Activated CD4-positive, alpha-beta T cell treated with anti-CD3 and anti-CD28 coated beads, Interleukin-2, amount 50 U/mL, for 48 hours (primary cell): Measurements from ENCODE around the gene ITGA11.

Experiments used
- DNase-seq, 2 experiments: peaks; one replicate each; pipeline ENCODE4 v3.0.0-alpha.2; 2020

Gene ITGA11

GRCh38 chr15:68307131-68307928, 124.6 kb downstream of the ITGA11 start:
- DNase-seq, result peak in 1 of 2 experiments; percentile 2

DNA sequence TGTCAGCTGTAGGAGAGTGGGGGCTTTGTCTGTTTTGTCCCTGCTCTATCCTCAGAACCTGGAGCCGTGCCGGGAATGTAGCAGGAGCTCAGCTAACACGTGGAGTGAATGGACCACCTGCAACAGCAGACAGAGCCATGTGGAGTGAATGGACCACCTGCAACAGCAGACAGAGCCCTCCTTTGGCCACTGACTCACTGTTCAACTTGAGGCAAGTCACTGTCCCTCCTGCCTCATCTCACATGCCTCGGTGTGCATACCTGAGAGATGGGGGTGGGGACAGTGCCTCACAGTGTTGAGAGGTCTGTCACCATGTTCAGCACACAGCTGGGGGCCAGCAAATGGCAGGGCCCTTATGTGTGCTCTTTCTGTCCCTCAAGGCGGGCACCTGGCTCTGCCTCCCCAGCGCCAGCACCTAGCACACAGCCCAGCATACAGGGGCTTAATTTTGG, 126.5 kb downstream of the ITGA11 start:
- no peak for DNase-seq

- no peak for DNase-seq
These were observed 127.2 kb downstream of the ITGA11 start for GRCh38 chr15:68304589-68305337.

- DNase-seq, result no peak
These were observed 128.2 kb downstream of the ITGA11 start for GRCh38 chr15:68303560-68304436.

DNA sequence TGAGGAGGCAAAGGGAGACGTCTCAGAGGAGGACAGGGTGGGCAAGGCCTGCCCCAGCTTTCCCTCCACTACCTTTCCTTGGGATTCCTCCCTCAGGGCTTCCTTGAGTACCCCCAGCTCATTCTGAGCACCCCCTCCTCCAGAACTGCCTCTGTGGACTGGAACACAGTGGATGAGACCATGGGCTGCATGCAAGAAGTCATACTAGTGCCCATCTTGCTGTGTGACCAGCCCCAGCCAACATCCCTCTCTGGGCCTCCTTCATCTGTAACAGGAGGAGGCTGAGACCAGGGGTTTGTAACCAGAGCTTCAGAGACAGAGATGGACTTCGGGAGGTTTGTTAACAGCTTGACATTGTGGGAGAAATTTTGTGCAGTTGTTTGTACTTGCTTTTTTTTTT, 128.8 kb downstream of the ITGA11 start:
- no peak for DNase-seq

DNA sequence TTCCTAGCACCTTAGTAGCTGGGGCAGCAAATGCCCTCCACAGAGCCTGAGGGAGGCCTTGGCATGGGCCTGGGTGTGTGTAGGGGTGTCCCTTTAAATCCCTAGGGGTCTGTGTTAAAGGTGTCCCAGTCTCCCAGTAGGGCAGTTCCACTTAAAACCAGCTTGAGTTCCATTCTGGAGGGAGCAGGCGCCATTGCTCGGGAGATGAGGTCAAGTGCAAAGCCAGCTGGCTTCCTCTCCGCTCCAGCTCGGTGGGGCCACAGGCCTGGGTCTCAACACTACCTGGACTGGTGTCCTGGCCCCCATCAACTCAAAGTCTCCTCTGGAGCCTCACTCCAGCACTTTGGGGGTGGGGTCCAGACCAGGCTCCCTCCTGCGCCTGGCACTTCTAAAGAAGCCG, 129.2 kb downstream of the ITGA11 start:
- DNase-seq, result no peak

- DNase-seq, result no peak
These were observed 130.7 kb downstream of the ITGA11 start for GRCh38 chr15:68301301-68301700.

DNA sequence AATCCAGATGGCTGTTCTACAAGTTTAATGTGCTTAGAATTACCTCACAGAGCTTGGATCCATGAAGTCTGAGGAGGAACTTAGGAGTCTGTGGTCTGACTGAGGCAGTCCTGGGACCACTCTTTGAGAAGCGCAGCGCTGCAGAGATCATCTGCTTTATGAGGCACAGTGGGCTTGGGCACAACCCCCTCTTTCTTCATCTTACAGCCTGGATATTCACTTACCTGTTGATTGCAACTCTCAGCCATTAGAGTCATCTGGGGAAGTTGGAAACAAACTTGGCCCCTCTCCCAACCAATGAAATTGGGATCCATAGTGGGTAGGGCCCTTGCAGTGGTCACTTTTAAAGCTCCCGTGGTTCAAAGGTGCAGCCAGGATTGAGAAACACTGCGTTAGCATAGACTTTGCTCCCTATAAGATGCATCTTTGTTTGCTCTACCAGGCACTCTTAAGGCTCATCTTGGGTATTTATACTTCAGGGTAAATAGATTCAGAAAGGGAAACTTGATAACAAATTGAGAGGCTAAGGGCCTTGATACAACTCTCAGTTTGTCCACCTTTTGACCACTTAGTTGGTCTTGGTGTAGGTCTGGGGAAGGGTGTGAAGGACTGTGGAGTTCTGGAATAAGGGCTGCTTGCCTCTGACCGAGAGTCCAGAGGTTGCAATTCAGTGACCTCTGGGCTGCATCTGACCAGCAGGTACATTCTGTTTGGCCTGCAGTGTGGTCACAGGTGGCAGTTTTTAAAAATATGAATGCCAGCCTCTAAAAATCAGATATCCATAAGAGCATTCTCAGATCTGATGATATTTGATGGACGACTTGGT, 131.6 kb downstream of the ITGA11 start:
- no peak for DNase-seq

- no peak for DNase-seq
These were observed 132.5 kb downstream of the ITGA11 start for GRCh38 chr15:68299436-68299835.

GRCh38 chr15:68298882-68299381, 133.0 kb downstream of the ITGA11 start:
- no peak for DNase-seq

DNA sequence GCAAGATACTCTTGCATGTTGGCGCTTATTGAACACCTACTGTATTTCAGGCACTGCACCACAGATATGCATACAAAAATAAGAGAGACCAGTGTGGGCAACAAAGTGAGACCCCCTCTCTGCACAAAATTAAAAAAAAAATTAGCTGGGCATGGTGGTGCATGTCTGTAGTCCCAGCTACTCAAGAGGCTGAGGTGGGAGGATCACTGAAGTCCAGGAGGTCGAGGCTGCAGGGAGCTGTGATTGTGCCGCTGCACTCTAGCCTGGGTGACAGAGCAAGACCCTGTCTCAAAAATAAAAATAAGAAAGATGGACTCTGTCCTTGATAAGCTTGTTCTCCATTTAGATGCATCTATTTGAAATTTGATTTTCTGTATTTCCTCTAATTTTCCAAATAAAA, 133.6 kb downstream of the ITGA11 start:
- no peak for DNase-seq

- no peak for DNase-seq
These were observed 136.8 kb downstream of the ITGA11 start for GRCh38 chr15:68295014-68295805.

DNA sequence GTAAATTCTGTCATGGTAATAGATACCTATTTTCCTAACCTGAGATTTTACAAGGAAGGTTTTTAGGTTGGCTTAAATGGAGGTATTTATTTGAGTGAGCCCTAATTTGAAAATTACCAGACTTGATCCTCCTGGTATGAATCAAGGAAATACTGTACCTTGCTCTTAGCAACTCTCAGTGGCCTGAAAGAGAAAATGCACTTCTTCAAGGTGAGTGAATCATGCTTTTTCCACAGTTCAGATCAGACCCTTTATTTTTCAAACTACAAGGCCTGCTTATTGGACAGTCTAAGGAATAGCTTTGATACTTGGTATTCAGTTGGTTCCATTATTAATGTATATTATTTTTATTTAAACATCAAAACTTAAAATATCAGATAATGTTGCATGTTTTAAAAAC, 139.0 kb downstream of the ITGA11 start:
- DNase-seq, result no peak

DNA sequence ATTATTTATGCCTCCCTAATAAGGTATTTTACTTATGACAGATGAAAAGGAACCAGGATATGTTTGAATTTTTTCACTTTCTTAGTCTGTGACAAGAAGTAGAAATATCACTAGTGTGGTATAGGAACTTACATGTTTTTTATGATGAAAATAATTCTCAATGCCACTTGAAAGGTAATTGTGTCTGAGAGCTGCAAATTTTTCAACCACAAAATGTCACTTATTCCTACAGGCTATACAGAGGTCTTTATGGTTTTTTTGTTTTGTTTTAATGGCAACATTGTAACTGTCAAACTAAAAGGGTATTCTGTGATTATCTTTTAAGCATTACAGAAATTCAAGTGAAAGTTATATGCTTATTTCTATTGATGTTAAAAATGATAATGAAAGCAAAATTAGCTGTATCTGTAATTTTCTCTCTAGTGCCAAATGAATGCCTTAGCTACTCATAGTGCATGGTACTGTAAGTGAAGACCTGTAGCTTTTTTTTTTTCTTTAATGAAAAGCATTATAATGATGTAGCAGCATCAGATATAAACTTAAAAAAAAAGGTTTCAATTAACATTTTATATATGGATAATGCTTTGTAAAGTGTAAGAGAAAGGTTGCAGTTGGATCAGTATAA, 139.7 kb downstream of the ITGA11 start:
- no peak for DNase-seq

DNA sequence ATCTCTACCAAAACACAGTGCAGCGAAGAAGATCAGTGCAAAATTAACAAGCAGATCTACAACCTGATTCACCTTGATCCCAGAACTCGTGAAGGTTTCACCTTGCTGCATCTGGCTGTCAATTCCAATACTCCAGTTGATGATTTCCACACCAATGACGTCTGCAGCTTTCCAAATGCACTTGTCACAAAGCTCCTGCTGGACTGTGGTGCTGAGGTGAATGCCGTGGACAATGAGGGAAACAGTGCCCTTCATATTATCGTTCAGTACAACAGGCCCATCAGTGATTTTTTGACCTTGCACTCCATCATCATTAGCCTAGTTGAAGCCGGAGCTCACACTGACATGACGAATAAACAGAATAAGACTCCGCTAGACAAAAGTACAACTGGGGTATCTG, 141.2 kb downstream of the ITGA11 start:
- no peak for DNase-seq

DNA sequence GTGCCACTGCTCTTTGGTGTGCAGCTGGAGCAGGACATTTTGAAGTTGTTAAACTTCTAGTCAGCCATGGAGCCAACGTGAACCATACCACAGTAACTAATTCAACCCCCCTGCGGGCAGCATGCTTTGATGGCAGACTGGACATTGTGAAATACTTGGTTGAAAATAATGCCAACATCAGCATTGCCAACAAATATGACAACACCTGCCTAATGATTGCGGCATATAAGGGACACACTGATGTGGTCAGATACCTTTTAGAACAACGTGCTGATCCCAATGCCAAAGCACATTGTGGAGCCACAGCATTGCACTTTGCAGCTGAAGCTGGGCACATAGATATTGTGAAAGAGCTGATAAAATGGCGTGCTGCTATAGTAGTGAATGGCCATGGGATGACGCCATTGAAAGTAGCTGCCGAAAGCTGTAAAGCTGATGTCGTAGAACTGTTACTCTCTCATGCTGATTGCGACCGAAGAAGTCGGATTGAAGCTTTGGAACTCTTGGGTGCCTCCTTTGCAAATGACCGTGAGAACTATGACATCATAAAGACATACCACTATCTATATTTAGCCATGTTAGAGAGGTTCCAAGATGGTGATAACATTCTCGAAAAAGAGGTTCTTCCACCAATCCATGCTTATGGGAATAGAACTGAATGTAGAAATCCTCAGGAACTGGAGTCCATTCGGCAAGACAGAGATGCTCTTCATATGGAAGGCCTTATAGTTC, 142.2 kb downstream of the ITGA11 start:
- DNase-seq, result no peak

DNA sequence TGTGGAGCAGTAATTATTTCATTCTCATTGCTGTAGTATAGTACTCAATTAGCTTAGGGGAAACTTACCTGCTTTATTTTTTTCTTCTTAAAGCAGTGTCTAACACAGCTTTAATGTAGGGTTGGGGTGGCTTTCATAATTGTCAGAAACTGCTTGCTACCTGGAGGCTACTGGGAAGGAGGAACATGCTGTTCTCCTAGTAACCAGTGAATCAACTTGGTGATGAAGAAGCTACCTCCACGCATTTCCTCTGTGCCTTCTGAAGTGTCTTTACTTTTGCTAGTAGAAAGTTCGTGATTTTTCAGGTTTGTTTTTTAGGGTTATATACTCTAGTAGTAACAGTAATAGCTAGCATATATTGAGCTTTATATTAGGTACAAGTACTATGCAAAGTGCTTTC, 142.9 kb downstream of the ITGA11 start:
- DNase-seq, result no peak

DNA sequence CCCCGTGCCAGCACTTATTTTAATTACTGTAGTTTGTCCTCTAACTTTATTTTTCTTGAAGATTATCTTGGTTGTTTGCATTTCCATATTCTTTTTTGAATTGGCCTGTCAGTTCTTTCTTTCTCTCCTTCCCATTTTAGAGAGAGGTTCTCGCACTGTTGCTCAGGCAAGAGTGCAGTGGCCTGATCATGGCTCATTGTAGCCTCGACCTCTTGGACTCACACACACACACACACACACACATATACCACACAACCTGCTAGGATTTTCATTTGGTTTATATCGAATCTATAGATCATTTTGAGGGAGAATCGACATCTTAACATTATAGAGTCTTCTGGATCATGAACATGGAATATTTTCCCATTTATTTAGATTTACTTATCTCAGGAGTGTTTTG, 145.7 kb downstream of the ITGA11 start:
- DNase-seq, result no peak

DNA sequence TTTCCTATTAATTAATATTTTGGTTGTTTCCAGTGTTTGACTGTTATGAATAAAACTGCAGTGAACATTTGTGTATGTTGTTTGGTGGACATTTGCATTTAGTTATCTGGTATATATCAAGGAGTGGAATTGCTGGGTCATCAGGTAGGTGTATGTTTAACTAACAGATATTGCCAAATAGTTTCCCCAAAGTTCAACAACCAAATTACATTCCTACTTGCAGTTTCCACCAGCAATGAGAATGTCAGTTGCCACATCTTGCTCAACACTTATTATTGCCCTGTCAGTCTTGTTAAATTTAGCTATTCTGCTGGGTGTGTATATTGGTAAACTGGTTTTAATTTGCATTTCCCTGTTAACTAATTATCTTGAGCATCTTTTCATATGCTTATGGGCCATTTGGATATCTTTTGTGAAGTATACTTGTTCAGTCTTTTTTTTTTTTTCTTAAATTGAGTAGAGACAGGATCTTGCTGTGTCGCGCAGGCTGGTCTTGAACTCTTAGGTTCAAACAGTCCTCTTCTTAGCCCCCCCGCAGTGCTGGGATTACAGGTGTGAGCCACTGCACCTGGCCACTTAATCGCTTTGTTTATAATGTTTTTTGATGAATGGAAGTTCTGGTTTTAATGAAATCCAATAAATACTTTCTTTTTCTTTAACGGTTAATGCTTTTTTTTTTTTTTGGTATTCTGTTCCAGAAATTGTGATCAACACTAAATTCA, 146.5 kb downstream of the ITGA11 start:
- DNase-seq, result no peak
